Hepatocyte (in vitro differentiated cells): ENCODE data around the gene FBXW11.

Experiments
- EZH2 ChIP-seq: fragments of 200-600 bp; sonication (generic); IDR thresholded peaks from 2 replicates; pipeline ENCODE4 v1.6.1; 2016; ENCODE audit warnings: antibody characterized with exemption, mild to moderate bottlenecking, borderline replicate concordance
- EZH2phosphoT487 ChIP-seq: fragments of 200-600 bp; sonication (generic); IDR thresholded peaks from one replicate; pipeline ENCODE4 v1.6.1; 2018; ENCODE audit warnings: antibody characterized with exemption, mild to moderate bottlenecking, low read depth, moderate library complexity; ENCODE audit not compliant: unreplicated experiment, severe bottlenecking

GRCh38 chr5:172031894-172032461 lies 25.5 kb upstream of the FBXW11 start:
- TF ChIP-seq EZH2: no peak
- no peak for TF ChIP-seq EZH2phosphoT487
